Left ventricle myocardium inferior (tissue), 1 donor: Measurements from ENCODE around the gene STKLD1. TPM values are rescaled to one million over a fixed set of nuclear protein-coding genes. Genes with fewer than 3 reads are reported as not detected.

Experiments used
- DNase-seq: peaks from one replicate; pipeline ENCODE4 v3.0.0-alpha.2; 2020
- H3K27ac ChIP-seq: fragments of 200-600 bp; replicated peaks from 2 replicates; pipeline ENCODE4 v1.8.0; 2021
- H3K27me3 ChIP-seq: fragments of 200-600 bp; 2 replicates; pipeline ENCODE4 v1.8.0; 2021; ENCODE audit warnings: low read depth
- H3K36me3 ChIP-seq: fragments of 200-600 bp; 2 replicates; pipeline ENCODE4 v1.8.0; 2021
- H3K4me1 ChIP-seq: fragments of 200-600 bp; 2 replicates; pipeline ENCODE4 v1.8.0; 2021
- H3K4me3 ChIP-seq: fragments of 200-600 bp; 2 replicates; pipeline ENCODE4 v1.8.0; 2021; ENCODE audit warnings: mild to moderate bottlenecking, moderate library complexity
- H3K9me3 ChIP-seq: fragments of 200-600 bp; replicated peaks from 2 replicates; pipeline ENCODE4 v1.8.0; 2021
- intact Hi-C: fragments of 100-400 bp; cut with micrococcal nuclease; formaldehyde crosslinking; loops from one replicate; pipeline ENCODE4 v1.11.0; 2022
- total RNA-seq: library from RNA; stranded (reverse); fragmentation: NEBNext Ultra II Directional; extraction: Animal tissue kit (Norgen Biotek cat#: 25700); gene quantifications from one replicate; pipeline ENCODE4 v1.2.1, GENCODE V29; 2021
- TF ChIP-seq, protein P1 (sequence below): fragments of 200-600 bp; IDR thresholded peaks from 2 replicates; pipeline ENCODE4 v1.8.0; 2021; ENCODE audit warnings: antibody characterized with exemption, mild to moderate bottlenecking, borderline replicate concordance
- donor health status: DM: no; HTN: yes; CAD: no; lungs with severe emphysema.

STKLD1 gene
- total RNA-seq, 1 donor from 2014 or later: not detected

DNA sequence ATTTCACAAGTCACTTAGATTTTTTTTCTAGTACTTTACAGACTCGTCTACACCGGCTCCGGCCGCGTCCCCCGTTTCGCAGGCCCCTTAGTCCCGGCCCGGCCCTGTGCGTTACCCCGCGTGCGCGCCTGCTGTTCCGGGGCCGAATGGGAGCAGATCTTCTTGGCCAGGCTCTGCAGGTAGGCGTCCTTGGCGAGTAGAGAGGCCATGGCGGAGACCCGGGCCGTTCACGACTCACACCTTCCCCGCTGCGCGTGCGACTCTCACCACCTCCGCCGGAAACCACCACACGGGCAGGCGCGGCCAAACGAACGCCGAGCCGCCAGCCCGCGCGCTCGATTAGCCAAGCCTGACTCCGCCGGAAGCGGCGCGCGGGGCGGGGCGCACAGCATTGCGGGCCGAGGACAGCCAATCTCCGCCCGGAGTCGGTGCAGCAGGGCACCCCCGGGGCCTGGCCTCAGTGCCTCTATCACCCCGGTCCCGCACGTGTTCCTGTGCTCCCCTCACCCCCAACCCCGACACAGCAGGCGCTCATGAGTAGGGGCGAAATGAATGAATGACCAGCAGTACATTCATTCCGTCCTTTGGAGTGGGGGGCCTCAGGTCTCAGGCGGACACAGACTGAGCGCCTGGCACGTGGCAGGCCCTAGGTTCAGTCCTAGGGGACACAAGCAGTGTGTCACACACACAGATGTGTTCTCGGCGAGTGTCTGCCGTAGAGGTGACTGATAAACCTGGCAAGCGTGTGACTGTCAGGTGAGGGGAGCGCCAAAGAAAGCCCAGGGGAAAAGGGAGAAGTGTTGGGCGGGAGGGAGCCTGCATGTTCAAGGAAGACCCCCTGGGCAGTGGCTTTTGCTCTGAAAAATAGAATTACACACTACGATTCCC is 40.0 kb upstream of the STKLD1 start, which contains the start of gene SURF6:
TSS of gene SURF6 (minus strand) at position 265 of the 888 bp plus-strand sequence. CDS start at position 209, 56 bp downstream.
- intact Hi-C loops: no loop called here
- Histone ChIP-seq H3K4me1 (peaks cover 43% of the 10 kb centered on the region), H3K9me3 (no peaks in the 10 kb centered on the region), H3K27me3 (no peaks in the 10 kb centered on the region), H3K36me3 (peaks cover 40% of the 10 kb centered on the region), H3K27ac (peak within 1 kb of the TSS; percentile 90), H3K4me3 (peak within 1 kb of the TSS; percentile 97)
- DNase-seq: peak; percentile 91
- TF ChIP-seq, protein P1, sequence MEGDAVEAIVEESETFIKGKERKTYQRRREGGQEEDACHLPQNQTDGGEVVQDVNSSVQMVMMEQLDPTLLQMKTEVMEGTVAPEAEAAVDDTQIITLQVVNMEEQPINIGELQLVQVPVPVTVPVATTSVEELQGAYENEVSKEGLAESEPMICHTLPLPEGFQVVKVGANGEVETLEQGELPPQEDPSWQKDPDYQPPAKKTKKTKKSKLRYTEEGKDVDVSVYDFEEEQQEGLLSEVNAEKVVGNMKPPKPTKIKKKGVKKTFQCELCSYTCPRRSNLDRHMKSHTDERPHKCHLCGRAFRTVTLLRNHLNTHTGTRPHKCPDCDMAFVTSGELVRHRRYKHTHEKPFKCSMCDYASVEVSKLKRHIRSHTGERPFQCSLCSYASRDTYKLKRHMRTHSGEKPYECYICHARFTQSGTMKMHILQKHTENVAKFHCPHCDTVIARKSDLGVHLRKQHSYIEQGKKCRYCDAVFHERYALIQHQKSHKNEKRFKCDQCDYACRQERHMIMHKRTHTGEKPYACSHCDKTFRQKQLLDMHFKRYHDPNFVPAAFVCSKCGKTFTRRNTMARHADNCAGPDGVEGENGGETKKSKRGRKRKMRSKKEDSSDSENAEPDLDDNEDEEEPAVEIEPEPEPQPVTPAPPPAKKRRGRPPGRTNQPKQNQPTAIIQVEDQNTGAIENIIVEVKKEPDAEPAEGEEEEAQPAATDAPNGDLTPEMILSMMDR: no peak

GRCh38 chr9:133339641-133340040 is 36.5 kb upstream of the STKLD1 start:
- intact Hi-C loops: no loop called here
- no peak for DNase-seq
- no peaks in the 10 kb centered on the region for H3K9me3 ChIP-seq
- TF ChIP-seq, protein P1: no peak
- H3K27ac ChIP-seq: peak overlapping the region; percentile 56
- no peak overlapping the region for H3K4me3 ChIP-seq
- H3K27me3 ChIP-seq: no peaks in the 10 kb centered on the region
- H3K36me3 ChIP-seq: peaks cover 42% of the 10 kb centered on the region
- peaks cover 30% of the 10 kb centered on the region for H3K4me1 ChIP-seq

GRCh38 chr9:133340256-133340655 is 35.9 kb upstream of the STKLD1 start:
- TF ChIP-seq, protein P1: no peak
- Histone ChIP-seq H3K27ac (peak overlapping the region; percentile 56), H3K4me1 (peaks cover 24% of the 10 kb centered on the region), H3K27me3 (no peaks in the 10 kb centered on the region), H3K36me3 (peaks cover 48% of the 10 kb centered on the region), H3K4me3 (no peak overlapping the region), H3K9me3 (no peaks in the 10 kb centered on the region)
- intact Hi-C loops: no loop called here
- no peak for DNase-seq

DNA sequence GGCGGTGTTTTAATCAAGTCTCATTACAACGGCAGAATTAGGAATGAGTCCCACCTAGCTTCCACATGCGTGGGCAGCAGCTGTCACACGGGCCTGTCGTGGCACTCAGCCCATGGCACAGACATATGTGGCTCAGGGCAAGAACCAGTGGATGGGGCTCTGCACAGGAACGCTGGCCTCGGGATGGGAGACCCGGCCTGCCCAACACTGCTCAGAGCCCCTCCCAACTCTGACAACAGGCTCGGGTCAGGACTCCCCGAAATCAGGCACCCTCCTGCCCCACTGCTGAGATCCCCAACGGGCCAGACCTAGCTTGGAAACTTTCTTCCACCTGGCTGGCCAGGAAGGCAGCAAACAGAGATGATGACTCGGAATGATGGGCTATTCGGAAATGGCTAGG is 35.2 kb upstream of the STKLD1 start:
- H3K4me3 ChIP-seq: peak overlapping the region; percentile 31
- peak overlapping the region; percentile 17 for H3K27ac ChIP-seq
- H3K9me3 ChIP-seq: no peaks in the 10 kb centered on the region
- H3K36me3 ChIP-seq: peaks cover 53% of the 10 kb centered on the region
- DNase-seq: no peak
- TF ChIP-seq, protein P1: no peak
- H3K4me1 ChIP-seq: peaks cover 20% of the 10 kb centered on the region
- intact Hi-C loops: no loop called here
- no peaks in the 10 kb centered on the region for H3K27me3 ChIP-seq

DNA sequence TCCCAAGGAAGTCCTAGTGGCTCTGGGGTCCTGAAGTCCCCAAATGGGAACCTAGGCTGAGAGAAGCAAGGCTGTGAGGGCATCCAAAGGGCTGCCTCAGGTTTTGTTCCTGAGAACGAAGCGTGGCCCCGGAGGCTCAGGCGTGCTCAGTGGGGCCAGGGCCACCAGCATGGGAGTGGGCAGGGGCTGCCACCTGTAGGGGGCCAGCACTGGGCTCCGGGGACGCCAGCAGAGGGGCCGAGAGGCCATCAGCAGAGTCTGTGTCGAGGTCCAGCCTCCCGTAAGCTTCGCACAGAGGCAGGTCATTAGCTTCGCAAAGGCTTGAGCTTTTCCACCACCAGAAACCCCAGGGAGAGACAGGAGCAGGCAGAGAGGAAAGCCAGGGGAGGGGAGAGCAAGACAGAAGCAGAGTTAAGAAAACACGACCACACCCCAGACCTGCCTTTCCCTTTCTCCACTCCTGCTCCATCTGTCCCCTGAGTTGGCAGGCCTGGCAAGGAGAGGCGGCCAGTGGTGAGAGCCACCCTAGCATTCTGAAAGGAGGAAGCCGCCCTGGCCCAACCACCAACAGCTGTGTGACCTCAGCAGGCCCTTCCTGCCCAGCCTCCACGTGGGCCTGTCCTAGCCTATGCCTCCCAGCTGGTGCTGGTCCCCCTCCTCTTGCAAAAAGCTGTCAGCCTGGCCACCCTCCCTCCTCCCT is 34.6 kb upstream of the STKLD1 start:
- DNase-seq: peak; percentile 62
- intact Hi-C loops: no loop called here
- Histone ChIP-seq H3K27me3 (no peaks in the 10 kb centered on the region), H3K27ac (peak overlapping the region; percentile 17), H3K36me3 (peaks cover 53% of the 10 kb centered on the region), H3K9me3 (no peaks in the 10 kb centered on the region), H3K4me1 (peaks cover 21% of the 10 kb centered on the region), H3K4me3 (peak overlapping the region; percentile 31)
- TF ChIP-seq, protein P1: no peak
